ENCODE results near the gene ECI1. TPM values are rescaled to one million over a fixed set of nuclear protein-coding genes. Genes with fewer than 3 reads are reported as not detected.

ECI1 gene
- total RNA-seq, 1 experiment from 2014 or later, result 95.4 TPM

GRCh38 chr16:2292221-2292620 lies 40.8 kb upstream of the ECI1 start:
- H3K18ac ChIP-seq (ENCODE audit: insufficient read length, low read depth, low read length), result no peak overlapping the region
- H3K4me1 ChIP-seq (ENCODE audit: insufficient read depth, low read length), result 0 out of 2 replicates have a peak, but pooled peaks cover 3% of the 10 kb centered on the region
- no peak overlapping the region for H3K4ac ChIP-seq (ENCODE audit: low read depth, low read length)
- no peaks in the 10 kb centered on the region for H3K23me2 ChIP-seq (ENCODE audit: insufficient read length, low read depth, low read length, poor library complexity, severe bottlenecking)
- no peak overlapping the region for H3K14ac ChIP-seq (ENCODE audit: insufficient read depth, low read length)
- H3K27ac Mint-ChIP-seq, result no peak overlapping the region
- no peak for TF ChIP-seq CTCF (conservative IDR thresholded peaks at IDR 0.05)
- H3K9me3 Mint-ChIP-seq, result no peaks in the 10 kb centered on the region
- no peak for DNase-seq
- H4K20me1 ChIP-seq (ENCODE audit: control insufficient read depth, insufficient read depth, insufficient read length), result no peaks in the 10 kb centered on the region
- H3K9ac ChIP-seq (ENCODE audit: extremely low read depth, insufficient read length, low read length), result no peak overlapping the region
- H3K27ac ChIP-seq (ENCODE audit: insufficient read length, low read depth, low read length), result no peak overlapping the region
- H3K23ac ChIP-seq (ENCODE audit: insufficient read length, low read depth, low read length), result no peak overlapping the region
- no CpG with 5 or more reads among the region's 9 CpGs for WGBS (ENCODE audit: extremely low coverage, insufficient read length, low lambda C conversion rate)
- H3K27me3 ChIP-seq (ENCODE audit: insufficient read depth, low read length), result no peaks in the 10 kb centered on the region
- H3K4me1 Mint-ChIP-seq, result no peaks in the 10 kb centered on the region
- no peaks in the 10 kb centered on the region for H3K9me3 ChIP-seq (ENCODE audit: control insufficient read depth, low read depth, low read length)
- no peak overlapping the region for H3T11ph ChIP-seq (ENCODE audit: low read length)
- H2BK5ac ChIP-seq (ENCODE audit: insufficient read length, low read length), result no peak overlapping the region
- no peaks in the 10 kb centered on the region for H3K36me3 Mint-ChIP-seq (ENCODE audit: insufficient read depth in 1 of 3, low read depth in 3 of 3)
- H4K8ac ChIP-seq (replicated peaks; ENCODE audit: insufficient read length, low read depth, low read length), result no peak overlapping the region
- H2AFZ ChIP-seq (ENCODE audit: low read length), result no peak overlapping the region
- no peak overlapping the region for H2BK15ac ChIP-seq (ENCODE audit: low read depth, low read length)
- no peak overlapping the region for H2BK120ac ChIP-seq (ENCODE audit: low read depth, low read length, poor library complexity, severe bottlenecking)
- H3K56ac ChIP-seq (ENCODE audit: insufficient read length, low read depth, low read length), result no peak overlapping the region
- H2BK12ac ChIP-seq (ENCODE audit: insufficient read length, low read depth, low read length), result no peak overlapping the region
- no peak overlapping the region for H4K5ac ChIP-seq (ENCODE audit: insufficient read length, low read depth, low read length)
- no peak overlapping the region for H4K91ac ChIP-seq (ENCODE audit: insufficient read length, low read depth, low read length)
- no peak overlapping the region for H2AK5ac ChIP-seq (ENCODE audit: insufficient read length, low read length)
- no peaks in the 10 kb centered on the region for H3K79me2 ChIP-seq (ENCODE audit: insufficient read depth, low read length)
- no peak overlapping the region for H3K4me3 Mint-ChIP-seq
- H2BK20ac ChIP-seq (ENCODE audit: low read depth, low read length, poor library complexity, severe bottlenecking), result no peak overlapping the region
- no peak overlapping the region for H3K4me2 ChIP-seq (ENCODE audit: insufficient read depth, insufficient read length, low read length)
- no peaks in the 10 kb centered on the region for H3K79me1 ChIP-seq (ENCODE audit: insufficient read depth, low read depth, low read length, poor library complexity, severe bottlenecking)
- H3K27me3 Mint-ChIP-seq (ENCODE audit: low read depth), result no peaks in the 10 kb centered on the region; the same call in 1 of the 2 replicates
